NCI-H1930 (cell line): ENCODE data around the gene CTRB1.

Experiments
- DNase-seq, 2 experiments: peaks; one replicate each; lab custom pipeline; 2025; lab: John Stamatoyannopoulos, UW

CTRB1 gene

DNA sequence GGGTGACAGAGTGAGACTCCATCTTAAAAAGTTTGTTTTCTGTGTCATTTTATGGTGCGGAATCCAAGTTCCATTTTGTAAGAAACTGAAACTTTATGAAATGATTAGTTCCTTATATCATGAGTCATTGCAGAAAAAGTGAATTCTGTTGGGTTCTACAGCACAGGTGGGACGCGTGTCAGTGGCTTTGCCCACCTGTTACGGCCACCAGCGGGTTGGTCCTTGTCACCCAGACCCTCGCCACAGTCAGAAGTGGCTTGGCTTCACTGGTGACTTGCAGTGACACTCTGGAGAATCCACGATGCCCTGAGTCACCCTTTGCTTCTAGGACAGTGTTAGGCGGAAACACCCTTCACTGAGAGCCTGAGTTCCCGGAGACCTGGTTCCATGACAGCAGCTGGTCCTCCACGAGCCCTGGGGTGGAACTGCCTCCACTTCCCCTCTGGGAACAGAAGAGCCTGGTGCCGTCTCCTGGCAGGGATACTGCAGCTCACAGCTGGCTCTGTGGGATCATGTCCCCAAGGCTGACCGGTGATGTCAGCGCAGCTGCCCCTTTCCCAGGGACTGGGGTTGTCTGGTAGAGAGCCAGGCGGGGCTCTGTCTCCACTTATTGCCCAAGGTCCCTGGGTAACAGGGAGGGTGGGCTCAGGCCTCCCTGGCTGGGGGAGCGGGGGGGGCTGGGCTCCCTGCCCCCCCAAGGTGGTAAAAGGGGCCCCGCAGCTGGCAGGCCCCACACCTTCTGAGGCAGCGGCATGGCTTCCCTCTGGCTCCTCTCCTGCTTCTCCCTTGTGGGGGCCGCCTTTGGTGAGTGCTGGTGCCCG lies at the start of gene CTRB1:
Gene CTRB1 (plus strand): TSS at position 733 of the 821 bp plus-strand sequence. CDS start 20 bp downstream, at position 753.
- DNase-seq, result no peak

DNA sequence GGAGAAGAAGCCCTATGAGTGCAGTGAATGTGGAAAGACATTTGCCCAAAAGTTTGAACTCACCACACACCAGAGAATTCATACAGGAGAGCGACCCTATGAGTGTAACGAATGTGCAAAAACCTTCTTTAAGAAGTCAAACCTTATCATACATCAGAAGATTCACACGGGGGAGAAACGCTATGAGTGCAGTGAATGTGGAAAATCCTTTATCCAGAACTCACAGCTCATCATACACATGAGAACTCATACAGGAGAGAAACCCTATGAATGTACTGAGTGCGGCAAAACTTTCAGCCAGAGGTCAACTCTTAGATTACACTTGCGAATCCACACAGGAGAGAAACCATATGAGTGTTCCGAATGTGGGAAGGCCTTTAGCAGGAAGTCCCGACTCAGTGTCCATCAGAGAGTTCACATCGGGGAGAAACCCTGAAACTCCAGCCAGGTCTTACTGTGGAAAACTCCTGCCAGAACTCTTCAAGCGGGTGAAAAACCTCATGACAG lies 48.8 kb upstream of the CTRB1 start:
- DNase-seq, result no peak

- no peak for DNase-seq
These were observed 46.2 kb upstream of the CTRB1 start for GRCh38 chr16:75172578-75172977.

GRCh38 chr16:75175074-75175473 lies 43.7 kb upstream of the CTRB1 start:
- no peak for DNase-seq

- DNase-seq, result no peak
These were observed 41.9 kb upstream of the CTRB1 start for GRCh38 chr16:75176926-75177325.

DNA sequence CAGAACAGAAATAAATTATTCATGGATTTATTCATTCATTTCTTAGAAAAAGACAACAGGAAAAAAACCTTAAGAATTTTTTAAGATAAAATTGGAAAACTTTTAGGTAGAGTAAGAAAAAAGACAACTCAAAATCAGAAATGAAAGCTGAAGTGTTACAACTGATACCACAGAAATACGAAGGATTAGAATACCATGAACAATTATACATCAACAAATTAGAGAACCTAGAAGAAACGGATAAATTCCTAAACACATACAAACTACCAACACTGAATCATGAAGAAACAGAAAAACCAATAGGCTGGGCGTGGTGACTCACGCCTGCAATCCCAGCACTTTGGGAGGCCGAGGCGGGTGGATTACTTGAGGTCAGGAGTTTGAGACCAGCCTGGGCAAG lies 39.6 kb upstream of the CTRB1 start:
- no peak for DNase-seq

DNA sequence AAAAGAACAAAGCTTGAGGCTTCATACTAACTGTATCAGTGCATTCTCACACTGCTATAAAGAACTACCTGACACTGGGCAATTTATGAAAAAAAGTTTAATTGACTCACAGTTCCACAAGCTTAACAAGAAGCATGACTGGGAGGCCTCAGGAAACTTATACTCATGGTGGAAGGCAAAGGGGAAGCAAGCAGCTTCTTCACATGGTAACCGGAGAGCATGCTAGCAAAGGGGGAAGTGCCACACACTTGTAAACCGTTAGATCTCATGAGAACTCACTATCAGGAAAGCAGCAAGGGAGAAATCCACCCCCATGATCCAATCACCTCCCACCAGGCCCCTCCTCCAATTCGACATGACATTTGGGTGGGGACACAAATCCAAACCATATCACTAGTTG lies 37.2 kb upstream of the CTRB1 start:
- no peak for DNase-seq

DNA sequence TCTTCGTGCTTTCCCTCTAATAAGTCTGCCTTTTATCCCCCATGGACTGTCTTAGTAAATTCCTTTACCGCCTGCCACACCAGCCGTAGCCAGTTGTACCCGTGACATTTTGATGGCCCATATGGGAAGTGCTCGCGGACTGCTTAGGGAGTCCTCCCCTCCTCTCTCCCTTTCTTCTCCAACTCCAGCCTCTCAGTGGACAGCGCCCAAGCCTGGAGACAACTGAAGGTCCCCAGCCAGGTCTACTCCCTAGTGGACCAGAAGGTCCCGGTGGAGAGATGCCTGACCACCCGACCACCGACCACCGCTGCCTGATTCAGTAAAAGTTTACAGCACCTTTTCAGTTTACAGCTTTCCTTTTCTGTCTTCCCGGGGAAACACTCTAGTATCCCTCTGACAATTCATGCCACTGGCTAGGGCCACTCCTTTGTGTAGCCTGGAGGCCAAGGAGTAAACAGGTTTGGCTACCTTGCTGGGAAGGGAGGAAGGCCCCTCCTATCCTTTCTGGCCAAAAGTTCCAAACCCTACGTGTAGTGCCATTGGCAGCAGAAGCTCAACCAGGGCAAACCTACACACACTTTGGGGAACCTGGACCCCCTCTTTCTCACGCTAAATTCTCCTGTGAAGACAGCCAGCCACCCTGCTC lies 29.8 kb upstream of the CTRB1 start:
- no peak for DNase-seq

GRCh38 chr16:75189638-75190245 lies 29.0 kb upstream of the CTRB1 start:
- DNase-seq, result no peak

- DNase-seq, result no peak
These were observed 26.1 kb upstream of the CTRB1 start for GRCh38 chr16:75192606-75193264.

GRCh38 chr16:75193265-75193650 lies 25.5 kb upstream of the CTRB1 start:
- DNase-seq, result no peak

DNA sequence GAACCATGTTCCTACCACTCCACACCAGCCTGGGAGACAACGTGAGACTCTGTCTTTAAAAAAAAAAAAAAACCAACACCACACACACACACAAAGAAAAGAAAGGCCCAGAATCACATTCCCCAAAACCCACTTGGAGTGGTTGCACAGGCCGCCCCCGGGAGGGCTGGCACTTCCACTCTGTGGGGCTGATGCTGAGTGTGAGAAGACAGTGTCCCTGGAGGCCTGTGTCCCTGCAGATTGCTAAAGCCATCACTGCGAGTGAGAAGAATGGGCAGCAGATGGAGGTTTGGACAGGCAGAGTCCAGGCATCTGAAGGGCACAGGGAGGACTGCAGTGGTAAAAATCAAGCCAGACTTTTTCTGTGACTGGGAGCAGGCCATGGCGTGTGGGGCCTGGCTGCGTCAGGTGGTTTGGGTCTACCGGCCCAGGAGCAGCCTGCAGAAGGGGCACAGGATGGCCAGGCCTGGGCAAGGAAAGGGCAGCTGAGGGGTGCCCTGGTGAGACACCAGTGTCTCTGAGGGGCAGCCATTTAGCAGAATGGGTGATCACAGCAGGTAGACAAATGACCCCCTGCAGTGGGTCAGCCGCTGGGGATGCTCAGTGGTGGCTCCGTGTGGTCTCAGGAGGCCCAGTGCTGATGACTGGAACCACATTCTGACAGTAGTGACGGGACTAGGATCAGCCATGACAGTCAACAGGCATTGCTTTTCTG lies 24.9 kb upstream of the CTRB1 start:
- no peak for DNase-seq

- no peak for DNase-seq
These were observed 22.7 kb upstream of the CTRB1 start for GRCh38 chr16:75195811-75196790.

DNA sequence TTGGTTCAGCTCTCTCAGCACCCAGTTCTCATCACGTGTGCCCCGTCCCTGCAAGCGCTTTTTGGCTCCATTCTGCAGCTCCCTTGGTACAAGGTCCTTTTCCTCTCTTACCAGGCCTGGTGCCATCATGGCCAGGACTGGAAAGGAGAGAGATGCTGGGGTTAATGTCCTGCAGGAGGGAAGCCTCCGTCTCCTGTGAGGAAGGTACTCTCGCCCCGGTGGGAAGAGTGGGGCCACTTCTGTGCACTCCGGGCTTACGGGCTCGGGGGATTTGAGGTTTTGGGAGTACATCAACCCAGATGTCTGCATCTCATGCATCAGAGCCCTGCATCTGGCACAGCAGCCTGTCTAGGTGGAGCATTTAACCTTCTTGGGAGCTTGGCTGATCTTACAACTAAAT lies 22.0 kb upstream of the CTRB1 start:
- DNase-seq, result no peak

DNA sequence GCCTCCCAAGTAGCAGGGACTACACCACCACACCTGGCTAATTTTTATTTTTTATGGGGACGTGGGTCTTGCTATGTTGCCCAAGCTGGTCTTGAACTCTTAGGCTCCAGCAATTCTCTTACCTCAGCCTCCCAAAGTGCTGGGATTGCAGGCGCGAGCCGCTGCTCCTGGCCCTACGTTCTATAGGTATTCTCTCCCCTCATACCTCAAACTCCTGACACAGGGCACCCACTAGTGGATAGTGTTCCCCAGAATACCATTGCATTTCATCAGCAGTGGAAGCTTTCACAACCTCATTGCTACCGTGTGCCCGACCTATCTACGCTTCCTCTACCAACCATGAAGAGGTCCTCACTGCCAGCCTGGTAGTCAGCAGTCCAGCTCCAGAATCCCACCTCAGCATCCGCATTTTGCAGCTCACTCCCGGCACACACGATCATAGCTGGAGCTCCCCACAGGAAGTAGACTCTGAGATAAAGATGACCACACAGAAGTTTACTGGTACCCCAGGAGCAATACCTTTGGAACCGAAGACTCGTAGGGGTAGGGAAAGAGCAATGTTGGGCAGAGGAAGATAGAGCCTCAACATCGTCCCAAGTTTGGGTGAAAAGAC lies 21.2 kb upstream of the CTRB1 start:
- DNase-seq, result no peak

- DNase-seq, result no peak
These were observed 20.6 kb upstream of the CTRB1 start for GRCh38 chr16:75198135-75198600.

DNA sequence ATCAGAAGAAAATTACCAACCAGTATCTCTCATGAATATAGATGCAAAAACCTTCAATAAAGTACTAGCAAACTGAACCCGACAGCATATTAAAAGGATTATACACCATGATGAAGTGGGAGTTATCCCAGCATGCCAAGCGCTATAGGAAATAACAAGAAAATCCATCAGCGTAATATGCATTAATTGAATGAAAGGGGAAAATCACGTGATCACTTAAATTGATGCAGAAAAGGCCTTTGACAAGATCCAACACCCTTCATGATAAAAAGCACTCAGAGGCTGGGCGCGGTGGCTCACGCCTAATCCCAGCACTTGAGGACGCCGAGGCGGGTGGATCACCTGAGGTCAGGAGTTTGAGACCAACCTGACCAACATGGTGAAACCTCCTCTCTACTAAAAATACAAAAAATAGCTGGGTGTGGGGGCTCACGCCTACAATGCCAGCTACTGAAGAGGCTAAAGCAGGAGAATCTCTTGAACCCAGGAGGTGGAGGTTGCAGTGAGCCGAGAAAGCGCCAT lies 16.7 kb upstream of the CTRB1 start:
- DNase-seq, result no peak

GRCh38 chr16:75203096-75203495 lies 15.7 kb upstream of the CTRB1 start:
- DNase-seq, result no peak

GRCh38 chr16:75203667-75204409 lies 14.9 kb upstream of the CTRB1 start:
- DNase-seq, result no peak
